ENCODE results near the gene APCS.

APCS gene

GRCh38 chr1:159598196-159598595 is 10.6 kb downstream of the APCS start:
- DNase-seq (no peak), ATAC-seq (replicated peaks) (no peak)
- no peaks in the 10 kb centered on the region for H3K4me1 Mint-ChIP-seq (ENCODE audit: low read depth in 2 of 2)
- H3K9me3 Mint-ChIP-seq = no peaks in the 10 kb centered on the region
- peaks cover 68 to 78% of the 10 kb centered on the region in 2 donors for H3K27me3 Mint-ChIP-seq
- H3K36me3 Mint-ChIP-seq (ENCODE audit: insufficient read depth) = no peaks in the 10 kb centered on the region
- no peak overlapping the region for H3K4me3 Mint-ChIP-seq
- H3K27ac Mint-ChIP-seq = no peak overlapping the region

GRCh38 chr1:159600894-159601293 is 13.3 kb downstream of the APCS start:
- H3K27me3 Mint-ChIP-seq = peaks cover 76 to 77% of the 10 kb centered on the region in 2 donors
- no peak for DNase-seq
- H3K4me1 Mint-ChIP-seq (ENCODE audit: low read depth in 2 of 2) = no peaks in the 10 kb centered on the region
- H3K27ac Mint-ChIP-seq = no peak overlapping the region
- no peak overlapping the region for H3K4me3 Mint-ChIP-seq
- H3K36me3 Mint-ChIP-seq (ENCODE audit: insufficient read depth) = no peaks in the 10 kb centered on the region
- ATAC-seq (replicated peaks) = no peak
- no peaks in the 10 kb centered on the region for H3K9me3 Mint-ChIP-seq

- peaks cover 74 to 76% of the 10 kb centered on the region in 2 donors for H3K27me3 Mint-ChIP-seq
- H3K27ac Mint-ChIP-seq = no peak overlapping the region
Observed at GRCh38 chr1:159602501-159602999, 14.9 kb downstream of the APCS start.

GRCh38 chr1:159612211-159612885 is 24.7 kb downstream of the APCS start:
- Mint-ChIP-seq H3K36me3 (ENCODE audit: insufficient read depth) (no peaks in the 10 kb centered on the region), H3K9me3 (no peaks in the 10 kb centered on the region), H3K4me1 (ENCODE audit: low read depth in 2 of 2) (no peaks in the 10 kb centered on the region), H3K27ac (no peak overlapping the region), H3K27me3 (peaks cover 37 to 41% of the 10 kb centered on the region in 2 donors), H3K4me3 (no peak overlapping the region)
- DNase-seq (no peak), ATAC-seq (replicated peaks) (no peak)

More at GRCh38 chr1:159602501-159602999, 14.9 kb downstream of the APCS start:
- H3K9me3 Mint-ChIP-seq = no peaks in the 10 kb centered on the region
- no peak for DNase-seq
- no peak for ATAC-seq (replicated peaks)
- no peaks in the 10 kb centered on the region for H3K36me3 Mint-ChIP-seq (ENCODE audit: insufficient read depth)
- H3K4me3 Mint-ChIP-seq = no peak overlapping the region
- no peaks in the 10 kb centered on the region for H3K4me1 Mint-ChIP-seq (ENCODE audit: low read depth in 2 of 2)

- no peaks in the 10 kb centered on the region for H3K36me3 Mint-ChIP-seq (ENCODE audit: insufficient read depth)
- ATAC-seq (replicated peaks) (no peak), DNase-seq (no peak)
- no peaks in the 10 kb centered on the region for H3K4me1 Mint-ChIP-seq (ENCODE audit: low read depth in 2 of 2)
- no peak overlapping the region for H3K27ac Mint-ChIP-seq
- peaks cover 47 to 56% of the 10 kb centered on the region in 2 donors for H3K27me3 Mint-ChIP-seq
- H3K4me3 Mint-ChIP-seq = no peak overlapping the region
- peaks cover 0 to 1% of the 10 kb centered on the region in 2 donors for H3K9me3 Mint-ChIP-seq
Observed at GRCh38 chr1:159632922-159633321, 45.3 kb downstream of the APCS start.

Measured in effector memory CD8-positive, alpha-beta T cell (primary cell).